SK-N-MC (cell line): ENCODE measurements around the gene HDGF.

Experiments
- DNase-seq: peaks from one replicate; pipeline ENCODE4 v3.0.0-alpha.2; 2011; ENCODE audit warnings: low read depth, low spot score
- H3K27ac ChIP-seq: fragments of 200-600 bp; sonication (generic); 2 replicates; pipeline ENCODE4 v1.5.1; 2016; ENCODE audit warnings: mixed run types
- H3K36me3 ChIP-seq: fragments of 200-600 bp; sonication (generic); 2 replicates; pipeline ENCODE4 v1.6.1; 2017; ENCODE audit warnings: antibody characterized with exemption, low read length, mixed read lengths; ENCODE audit not compliant: insufficient read depth
- H3K4me3 ChIP-seq: fragments of 200-600 bp; sonication (generic); 2 replicates; pipeline ENCODE4 v1.5.1; 2016
- H3K9ac ChIP-seq: fragments of 200-600 bp; sonication (generic); 2 replicates; pipeline ENCODE4 v1.8.0; 2017; ENCODE audit warnings: mixed run types, mixed read lengths; ENCODE audit not compliant: insufficient read length
- H3K9me3 ChIP-seq: fragments of 200-600 bp; sonication (generic); 2 replicates; pipeline ENCODE4 v1.6.1; 2017; ENCODE audit warnings: low read depth, mild to moderate bottlenecking, antibody characterized with exemption, low read length, moderate library complexity, mixed read lengths
- EZH2 ChIP-seq: fragments of 200-600 bp; sonication (generic); IDR thresholded peaks from one replicate; pipeline ENCODE4 v1.6.1; 2017; ENCODE audit warnings: antibody characterized with exemption
- FOXP2 ChIP-seq: optimal IDR thresholded peaks from 2 replicates; pipeline ENCODE3; 2011; ENCODE audit warnings: mild to moderate bottlenecking, moderate library complexity; ENCODE audit not compliant: insufficient read depth; ENCODE audit errors: extremely low read length, control extremely low read depth
- POLR2AphosphoS5 ChIP-seq: IDR thresholded peaks from 2 replicates; pipeline ENCODE4 v1.6.1; 2012; ENCODE audit warnings: mild to moderate bottlenecking, low read depth, low read length, borderline replicate concordance

HDGF gene

GRCh38 chr1:156750711-156751450 lies 594 bp downstream of the HDGF start:
- TF ChIP-seq EZH2 (no peak), FOXP2 (no peak), POLR2AphosphoS5 (no peak)
- Histone ChIP-seq H3K4me3 (peak overlapping the region; percentile 99), H3K9ac (peak overlapping the region; percentile 95), H3K27ac (peak overlapping the region; percentile 90), H3K36me3 (peaks cover 8% of the 10 kb centered on the region), H3K9me3 (no peaks in the 10 kb centered on the region)
- DNase-seq, result no peak

GRCh38 chr1:156750191-156750672 lies 1.2 kb downstream of the HDGF start:
- Histone ChIP-seq H3K9ac (peak overlapping the region; percentile 95), H3K27ac (peak overlapping the region; percentile 90), H3K36me3 (peaks cover 14% of the 10 kb centered on the region), H3K4me3 (peak overlapping the region; percentile 99), H3K9me3 (no peaks in the 10 kb centered on the region)
- no peak for TF ChIP-seq POLR2AphosphoS5
- TF ChIP-seq EZH2, result no peak
- TF ChIP-seq FOXP2, result no peak
- no peak for DNase-seq

GRCh38 chr1:156749419-156750118 lies 1.9 kb downstream of the HDGF start:
- H3K4me3 ChIP-seq, result peak overlapping the region; percentile 99
- no peak for DNase-seq
- TF ChIP-seq EZH2 (no peak), POLR2AphosphoS5 (no peak), FOXP2 (no peak)
- peak overlapping the region; percentile 95 for H3K9ac ChIP-seq
- peaks cover 21% of the 10 kb centered on the region for H3K36me3 ChIP-seq
- H3K27ac ChIP-seq, result peak overlapping the region; percentile 90
- no peaks in the 10 kb centered on the region for H3K9me3 ChIP-seq

GRCh38 chr1:156748670-156749418 lies 2.6 kb downstream of the HDGF start:
- H3K4me3 ChIP-seq, result peak overlapping the region; percentile 99
- peaks cover 25% of the 10 kb centered on the region for H3K36me3 ChIP-seq
- no peak for DNase-seq
- TF ChIP-seq POLR2AphosphoS5 (no peak), FOXP2 (no peak), EZH2 (no peak)
- peak overlapping the region; percentile 90 for H3K27ac ChIP-seq
- H3K9me3 ChIP-seq, result no peaks in the 10 kb centered on the region
- H3K9ac ChIP-seq, result peak overlapping the region; percentile 95

- Histone ChIP-seq H3K27ac (peak overlapping the region; percentile 90), H3K36me3 (peaks cover 34% of the 10 kb centered on the region), H3K9me3 (no peaks in the 10 kb centered on the region), H3K4me3 (peak overlapping the region; percentile 99), H3K9ac (peak overlapping the region; percentile 95)
- no peak for DNase-seq
- TF ChIP-seq FOXP2 (no peak), POLR2AphosphoS5 (no peak), EZH2 (no peak)
These were observed 3.5 kb downstream of the HDGF start for GRCh38 chr1:156747742-156748669.

GRCh38 chr1:156746728-156747631 lies 4.5 kb downstream of the HDGF start:
- Histone ChIP-seq H3K9me3 (no peaks in the 10 kb centered on the region), H3K4me3 (peak overlapping the region; percentile 99), H3K9ac (peak overlapping the region; percentile 95), H3K27ac (peak overlapping the region; percentile 90), H3K36me3 (peaks cover 44% of the 10 kb centered on the region)
- no peak for DNase-seq
- peak; percentile 24 for TF ChIP-seq FOXP2
- peak; percentile 45; the same call in 1 of the 2 replicates for TF ChIP-seq POLR2AphosphoS5
- no peak for TF ChIP-seq EZH2

- H3K36me3 ChIP-seq, result peaks cover 49% of the 10 kb centered on the region
- H3K9me3 ChIP-seq, result no peaks in the 10 kb centered on the region
- H3K9ac ChIP-seq, result peak overlapping the region; percentile 51
- no peak for DNase-seq
- TF ChIP-seq FOXP2 (no peak), EZH2 (no peak), POLR2AphosphoS5 (no peak)
- peak overlapping the region; percentile 99 for H3K4me3 ChIP-seq
- peak overlapping the region; percentile 90 for H3K27ac ChIP-seq
These were observed 5.1 kb downstream of the HDGF start for GRCh38 chr1:156746406-156746727.
